ENCODE measurements around the gene ZNF547.

The ZNF547 gene

DNA sequence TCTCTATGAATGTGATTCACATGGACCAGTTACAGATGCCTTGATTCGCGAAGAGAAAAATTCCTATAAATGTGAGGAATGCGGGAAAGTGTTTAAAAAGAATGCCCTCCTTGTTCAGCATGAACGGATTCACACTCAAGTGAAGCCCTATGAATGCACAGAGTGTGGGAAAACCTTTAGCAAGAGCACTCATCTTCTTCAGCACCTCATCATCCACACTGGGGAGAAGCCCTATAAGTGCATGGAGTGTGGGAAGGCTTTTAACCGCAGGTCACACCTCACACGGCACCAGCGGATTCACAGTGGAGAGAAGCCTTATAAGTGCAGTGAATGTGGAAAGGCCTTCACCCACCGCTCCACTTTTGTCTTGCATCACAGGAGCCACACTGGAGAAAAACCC lies 35.4 kb upstream of the ZNF547 start:
- Histone ChIP-seq H3K9ac (ENCODE audit: insufficient read length) (no peak overlapping the region), H3K36me3 (ENCODE audit: insufficient read depth, low read length) (peaks cover 73% of the 10 kb centered on the region), H3K4me3 (no peak overlapping the region), H3K9me3 (ENCODE audit: low read depth, low read length) (0 out of 2 replicates have a peak, but pooled peaks cover 4% of the 10 kb centered on the region), H3K27ac (no peak overlapping the region)
- no peak for DNase-seq (ENCODE audit: low read depth, low spot score)
- TF ChIP-seq FOXP2 (optimal IDR thresholded peaks at IDR 0.05; ENCODE audit: control extremely low read depth, extremely low read length, insufficient read depth) (no peak), POLR2AphosphoS5 (IDR thresholded peaks at IDR 0.05; ENCODE audit: borderline replicate concordance, low read depth, low read length) (no peak), EZH2 (IDR thresholded peaks at IDR 0.05) (no peak)

GRCh38 chr19:57334191-57334590 lies 29.2 kb upstream of the ZNF547 start:
- DNase-seq (ENCODE audit: low read depth, low spot score): no peak
- Histone ChIP-seq H3K9ac (ENCODE audit: insufficient read length) (no peak overlapping the region), H3K27ac (no peak overlapping the region), H3K4me3 (no peak overlapping the region), H3K36me3 (ENCODE audit: insufficient read depth, low read length) (peaks cover 11% of the 10 kb centered on the region), H3K9me3 (ENCODE audit: low read depth, low read length) (no peaks in the 10 kb centered on the region)
- TF ChIP-seq EZH2 (IDR thresholded peaks at IDR 0.05) (no peak), FOXP2 (optimal IDR thresholded peaks at IDR 0.05; ENCODE audit: control extremely low read depth, extremely low read length, insufficient read depth) (no peak), POLR2AphosphoS5 (IDR thresholded peaks at IDR 0.05; ENCODE audit: borderline replicate concordance, low read depth, low read length) (no peak)

DNA sequence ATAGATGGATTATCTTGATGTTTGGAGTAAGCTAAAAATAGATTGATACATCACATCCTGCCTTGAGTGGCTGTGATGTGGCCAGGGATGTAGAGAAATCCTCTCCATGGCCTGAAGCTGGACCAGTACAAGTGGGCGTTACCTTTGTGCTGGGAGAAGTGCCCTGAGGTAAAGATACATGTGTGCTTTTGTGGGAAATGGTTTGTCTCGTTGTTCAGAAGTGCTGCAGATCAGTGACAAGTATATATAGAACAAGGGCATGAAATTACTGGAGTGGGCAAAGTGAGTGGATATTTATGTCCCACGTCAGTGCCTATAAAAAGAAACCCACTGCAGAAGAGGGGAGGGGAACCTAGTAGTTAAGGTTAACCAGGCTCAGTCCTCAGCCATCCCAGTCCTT lies 24.5 kb upstream of the ZNF547 start:
- no peak overlapping the region for H3K27ac ChIP-seq
- no peak overlapping the region for H3K4me3 ChIP-seq
- no peaks in the 10 kb centered on the region for H3K36me3 ChIP-seq (ENCODE audit: insufficient read depth, low read length)
- H3K9ac ChIP-seq (ENCODE audit: insufficient read length): no peak overlapping the region
- no peak for TF ChIP-seq POLR2AphosphoS5 (IDR thresholded peaks at IDR 0.05; ENCODE audit: borderline replicate concordance, low read depth, low read length)
- no peak for TF ChIP-seq FOXP2 (optimal IDR thresholded peaks at IDR 0.05; ENCODE audit: control extremely low read depth, extremely low read length, insufficient read depth)
- TF ChIP-seq EZH2 (IDR thresholded peaks at IDR 0.05): no peak
- DNase-seq (ENCODE audit: low read depth, low spot score): no peak
- H3K9me3 ChIP-seq (ENCODE audit: low read depth, low read length): no peaks in the 10 kb centered on the region

DNA sequence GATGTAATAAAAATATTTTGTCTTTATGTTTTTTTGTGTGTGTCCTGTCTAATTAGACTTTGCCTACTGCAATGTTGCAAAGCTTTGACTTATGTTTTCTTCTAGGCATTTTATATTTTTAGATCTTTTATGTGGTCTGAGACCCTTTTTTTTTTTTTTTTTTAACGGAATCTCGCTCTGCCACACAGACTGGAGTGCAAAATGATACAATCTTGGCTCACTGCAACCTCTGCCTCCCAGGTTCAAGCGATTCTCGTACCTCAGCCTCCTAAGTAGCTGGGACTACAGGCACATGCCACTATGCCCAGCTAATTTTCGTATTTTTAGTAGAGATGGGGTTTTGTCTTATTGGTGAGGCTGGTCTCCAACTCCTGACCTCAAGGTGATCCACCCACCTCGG lies 20.8 kb upstream of the ZNF547 start:
- no peak for DNase-seq (ENCODE audit: low read depth, low spot score)
- Histone ChIP-seq H3K27ac (no peak overlapping the region), H3K9ac (ENCODE audit: insufficient read length) (no peak overlapping the region), H3K4me3 (no peak overlapping the region), H3K36me3 (ENCODE audit: insufficient read depth, low read length) (no peaks in the 10 kb centered on the region), H3K9me3 (ENCODE audit: low read depth, low read length) (no peaks in the 10 kb centered on the region)
- TF ChIP-seq FOXP2 (optimal IDR thresholded peaks at IDR 0.05; ENCODE audit: control extremely low read depth, extremely low read length, insufficient read depth) (no peak), POLR2AphosphoS5 (IDR thresholded peaks at IDR 0.05; ENCODE audit: borderline replicate concordance, low read depth, low read length) (no peak), EZH2 (IDR thresholded peaks at IDR 0.05) (no peak)

DNA sequence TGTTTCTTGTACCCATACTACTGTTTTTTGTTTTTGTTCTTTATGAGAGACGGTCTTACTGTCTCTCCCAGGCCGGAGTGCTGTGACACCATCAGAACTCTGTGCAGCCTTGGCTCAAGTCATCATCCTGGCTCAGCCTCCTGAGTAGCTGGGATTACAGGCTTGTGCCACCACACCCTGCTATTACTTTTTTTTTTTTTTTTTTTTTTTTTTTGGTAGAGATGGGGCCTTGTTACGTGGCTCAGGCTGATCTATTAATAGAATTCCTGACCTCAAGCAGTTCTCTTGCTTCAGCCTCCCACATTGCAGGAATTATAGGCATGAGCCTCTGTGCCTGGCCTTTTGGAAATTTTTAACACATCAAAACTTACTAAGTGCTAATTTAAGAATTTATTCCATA lies 15.2 kb upstream of the ZNF547 start:
- no peak overlapping the region for H3K9ac ChIP-seq (ENCODE audit: insufficient read length)
- TF ChIP-seq POLR2AphosphoS5 (IDR thresholded peaks at IDR 0.05; ENCODE audit: borderline replicate concordance, low read depth, low read length): no peak
- DNase-seq (ENCODE audit: low read depth, low spot score): no peak
- H3K27ac ChIP-seq: no peak overlapping the region
- peaks cover 8% of the 10 kb centered on the region; the same call in 1 of the 2 replicates for H3K36me3 ChIP-seq (ENCODE audit: insufficient read depth, low read length)
- no peak overlapping the region for H3K4me3 ChIP-seq
- peaks cover 6% of the 10 kb centered on the region; the same call in 1 of the 2 replicates for H3K9me3 ChIP-seq (ENCODE audit: low read depth, low read length)

DNA sequence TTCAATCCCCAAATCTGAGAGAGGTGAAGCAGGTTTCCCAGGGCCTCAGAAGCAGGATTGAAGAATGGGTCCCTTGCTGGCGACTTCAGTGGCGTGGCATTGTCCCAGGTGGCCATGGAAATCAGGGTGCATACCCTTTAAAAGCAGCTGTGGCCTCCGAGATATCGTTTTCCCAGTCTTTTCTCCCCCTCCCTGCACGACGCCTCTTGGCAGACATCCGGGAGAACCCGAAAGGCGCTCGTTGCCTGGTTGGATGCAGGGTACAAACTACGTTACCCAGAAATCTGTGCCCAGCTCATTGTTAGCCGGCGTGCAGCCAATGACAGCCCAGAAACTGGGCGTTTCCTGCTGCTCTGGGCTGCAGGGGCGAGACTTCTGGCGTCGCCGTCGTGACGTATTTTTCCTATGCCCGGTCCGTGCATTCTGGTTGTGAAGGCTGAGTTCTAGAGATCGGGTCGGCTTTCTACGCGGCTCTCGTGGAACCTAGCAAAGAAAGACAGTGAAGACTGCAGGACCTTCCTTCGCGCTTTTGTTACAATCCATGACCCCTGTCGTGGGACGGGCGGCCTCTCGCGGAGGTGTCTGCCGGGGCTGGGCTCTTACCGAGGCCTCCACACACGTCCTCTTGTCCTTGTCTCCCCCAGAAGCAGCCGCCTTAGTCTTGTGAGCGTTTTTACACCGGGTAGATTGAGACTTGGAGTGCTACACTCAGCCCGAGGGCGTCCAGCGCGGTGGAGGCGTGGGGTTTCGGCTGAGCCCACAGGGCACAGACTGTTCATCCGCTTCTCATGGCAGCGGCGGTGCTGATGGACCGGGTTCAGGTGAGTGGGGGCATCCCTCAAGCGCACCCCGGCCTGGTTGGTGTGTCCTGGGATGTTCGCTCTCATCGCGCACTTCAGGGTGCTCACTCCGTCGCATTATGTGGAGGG lies 12.2 kb upstream of the ZNF547 start, which contains the start of gene ZNF304:
ZNF304 (plus strand) TSS at position 395 of the 929 bp plus-strand sequence; CDS start at position 789, 394 bp downstream.
- TF ChIP-seq POLR2AphosphoS5 (IDR thresholded peaks at IDR 0.05; ENCODE audit: borderline replicate concordance, low read depth, low read length) (peak; percentile 80), EZH2 (IDR thresholded peaks at IDR 0.05) (no peak), FOXP2 (optimal IDR thresholded peaks at IDR 0.05; ENCODE audit: control extremely low read depth, extremely low read length, insufficient read depth) (no peak)
- peaks cover 38% of the 10 kb centered on the region for H3K36me3 ChIP-seq (ENCODE audit: insufficient read depth, low read length)
- H3K9ac ChIP-seq (ENCODE audit: insufficient read length): peak within 1 kb of the TSS; percentile 91
- H3K27ac ChIP-seq: no peak within 1 kb of the TSS
- H3K4me3 ChIP-seq: peak within 1 kb of the TSS; percentile 94
- DNase-seq (ENCODE audit: low read depth, low spot score): peak; percentile 83
- H3K9me3 ChIP-seq (ENCODE audit: low read depth, low read length): peaks cover 11% of the 10 kb centered on the region

GRCh38 chr19:57351867-57352266 lies 11.5 kb upstream of the ZNF547 start:
- H3K36me3 ChIP-seq (ENCODE audit: insufficient read depth, low read length): peaks cover 45% of the 10 kb centered on the region
- peak overlapping the region; percentile 94 for H3K4me3 ChIP-seq
- peaks cover 11% of the 10 kb centered on the region for H3K9me3 ChIP-seq (ENCODE audit: low read depth, low read length)
- no peak overlapping the region for H3K27ac ChIP-seq
- peak overlapping the region; percentile 91 for H3K9ac ChIP-seq (ENCODE audit: insufficient read length)
- TF ChIP-seq EZH2 (IDR thresholded peaks at IDR 0.05): no peak
- TF ChIP-seq POLR2AphosphoS5 (IDR thresholded peaks at IDR 0.05; ENCODE audit: borderline replicate concordance, low read depth, low read length): no peak
- TF ChIP-seq FOXP2 (optimal IDR thresholded peaks at IDR 0.05; ENCODE audit: control extremely low read depth, extremely low read length, insufficient read depth): no peak
- no peak for DNase-seq (ENCODE audit: low read depth, low spot score)

DNA sequence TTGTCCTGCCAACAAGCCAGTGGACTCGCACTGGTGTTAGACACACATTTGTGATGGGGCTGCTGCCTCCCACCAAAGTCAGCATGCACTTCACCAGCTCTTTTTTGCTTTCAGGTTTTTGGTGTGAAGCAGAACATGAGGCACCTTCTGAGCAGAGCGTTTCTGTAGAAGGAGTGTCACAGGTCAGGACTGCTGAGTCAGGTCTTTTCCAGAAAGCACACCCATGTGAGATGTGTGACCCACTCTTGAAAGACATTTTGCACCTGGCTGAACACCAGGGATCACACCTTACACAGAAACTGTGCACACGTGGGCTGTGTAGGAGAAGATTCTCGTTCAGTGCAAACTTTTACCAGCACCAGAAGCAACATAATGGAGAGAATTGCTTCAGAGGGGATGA lies 7.4 kb upstream of the ZNF547 start:
- Histone ChIP-seq H3K9ac (ENCODE audit: insufficient read length) (no peak overlapping the region), H3K9me3 (ENCODE audit: low read depth, low read length) (peaks cover 9% of the 10 kb centered on the region; the same call in 1 of the 2 replicates), H3K36me3 (ENCODE audit: insufficient read depth, low read length) (peaks cover 65% of the 10 kb centered on the region), H3K27ac (no peak overlapping the region), H3K4me3 (no peak overlapping the region)
- DNase-seq (ENCODE audit: low read depth, low spot score): no peak
- TF ChIP-seq POLR2AphosphoS5 (IDR thresholded peaks at IDR 0.05; ENCODE audit: borderline replicate concordance, low read depth, low read length): no peak
- no peak for TF ChIP-seq EZH2 (IDR thresholded peaks at IDR 0.05)
- no peak for TF ChIP-seq FOXP2 (optimal IDR thresholded peaks at IDR 0.05; ENCODE audit: control extremely low read depth, extremely low read length, insufficient read depth)

Data from SK-N-MC (cell line).